Ovary (tissue), 9 donors: ENCODE results near the gene LYZL6. TPM values are rescaled to one million over a fixed set of nuclear protein-coding genes. Genes with fewer than 3 reads are reported as not detected.

Experiments
- DNase-seq, 5 donors: peaks; one replicate each; pipeline ENCODE4 v3.0.0-alpha.2; 2019 to 2020
- H3K27ac ChIP-seq, 2 donors: fragments of 200-600 bp; one replicate each; pipeline versions ENCODE4 v1.5.1 to v1.8.0; 2019 to 2022
- H3K27me3 ChIP-seq: fragments of 200-600 bp; one replicate; pipeline ENCODE4 v1.8.0; 2022
- H3K36me3 ChIP-seq: fragments of 200-600 bp; sonication (generic); one replicate; pipeline ENCODE4 v1.5.1; 2019
- H3K4me1 ChIP-seq: one replicate; pipeline ENCODE4 v1.8.1; 2013; ENCODE audit warnings: mild to moderate bottlenecking, moderate library complexity; ENCODE audit not compliant: insufficient read depth
- H3K4me3 ChIP-seq: fragments of 200-600 bp; sonication (generic); one replicate; pipeline ENCODE4 v1.5.1; 2017
- H3K9me3 ChIP-seq, 2 donors: fragments of 200-600 bp in 1 of 2; sonication (generic) in 1 of 2; one replicate each; pipeline versions ENCODE4 v1.5.1 to v1.8.1; 2013 to 2019; ENCODE audit warnings: mild to moderate bottlenecking in 1 of 2, moderate library complexity in 1 of 2
- EP300 ChIP-seq: sonication (generic); formaldehyde crosslinking; IDR thresholded peaks from one replicate; pipeline ENCODE4 v1.6.1; 2017; ENCODE audit warnings: antibody characterized with exemption
- POLR2A ChIP-seq: fragments of 450-650 bp; IDR thresholded peaks from one replicate; pipeline ENCODE4 v1.6.1; 2017; ENCODE audit warnings: antibody characterized with exemption, mild to moderate bottlenecking, moderate library complexity
- WGBS, 3 donors: extraction: QIAGEN DNeasy Blood & Tissue Kit in 1 of 3; methylation state at CpG; one replicate each; pipeline versions ENCODE4 v1.1.5 to v1.1.7; 2013 to 2017; 5-methylcytosine and 5-hydroxymethylcytosine counted together
- intact Hi-C, 4 donors: fragments of 100-400 bp; cut with DNase I; formaldehyde crosslinking; loops; one replicate each; pipeline versions ENCODE4 v1.11.0 to v1.15.1; 2022 to 2023
- polyA plus RNA-seq, 2 donors: library from polyadenylated mRNA; stranded (reverse); fragments of 200-250 nt in 1 of 2; fragments of 350-450 nt in 1 of 2; fragmentation: Illumina TruSeq in 1 of 2; extraction: RNeasy Lipid Tissue Mini Kit (QIAGEN cat#74804) in 1 of 2; gene quantifications; one replicate each; pipeline ENCODE4 v1.2.3, GENCODE V29; 2013 to 2014
- total RNA-seq, 7 donors: library from RNA; depleted of rRNA in 2 of 7; stranded (reverse); fragments of >200 nt in 2 of 7; fragmentation: NEBNext Ultra II Directional in 3 of 7; extraction: Animal tissue kit (Norgen Biotek cat#: 25700) in 3 of 7; gene quantifications; one replicate each; pipeline versions ENCODE4 v1.1.0 to v1.2.4, GENCODE V29; 2016 to 2023
- TF ChIP-seq, protein P1 (sequence below), 3 donors: fragments of 450-650 bp in 2 of 3; fragments of 200-600 bp in 1 of 3; IDR thresholded peaks; one replicate each; pipeline versions ENCODE4 v1.5.1 to v1.8.0; 2016 to 2022; ENCODE audit warnings: antibody characterized with exemption in 3 of 3, mild to moderate bottlenecking in 1 of 3
- donor health status: DM: no; HTN: no; CAD: no; lungs with moderate emphysema.
- donor health status: DM: no; HTN: no; CAD: no.
- donor health status: Bipolar disorder and iron deficiency.
- donor health status: DM: yes; HTN: yes; CAD: no.
- donor health status: DM: no; HTN: no; CAD: no.
- donor health status: DM: yes; HTN: yes; CAD: no.

The LYZL6 gene
- total and polyA plus RNA-seq, 9 donors = not detected

DNA sequence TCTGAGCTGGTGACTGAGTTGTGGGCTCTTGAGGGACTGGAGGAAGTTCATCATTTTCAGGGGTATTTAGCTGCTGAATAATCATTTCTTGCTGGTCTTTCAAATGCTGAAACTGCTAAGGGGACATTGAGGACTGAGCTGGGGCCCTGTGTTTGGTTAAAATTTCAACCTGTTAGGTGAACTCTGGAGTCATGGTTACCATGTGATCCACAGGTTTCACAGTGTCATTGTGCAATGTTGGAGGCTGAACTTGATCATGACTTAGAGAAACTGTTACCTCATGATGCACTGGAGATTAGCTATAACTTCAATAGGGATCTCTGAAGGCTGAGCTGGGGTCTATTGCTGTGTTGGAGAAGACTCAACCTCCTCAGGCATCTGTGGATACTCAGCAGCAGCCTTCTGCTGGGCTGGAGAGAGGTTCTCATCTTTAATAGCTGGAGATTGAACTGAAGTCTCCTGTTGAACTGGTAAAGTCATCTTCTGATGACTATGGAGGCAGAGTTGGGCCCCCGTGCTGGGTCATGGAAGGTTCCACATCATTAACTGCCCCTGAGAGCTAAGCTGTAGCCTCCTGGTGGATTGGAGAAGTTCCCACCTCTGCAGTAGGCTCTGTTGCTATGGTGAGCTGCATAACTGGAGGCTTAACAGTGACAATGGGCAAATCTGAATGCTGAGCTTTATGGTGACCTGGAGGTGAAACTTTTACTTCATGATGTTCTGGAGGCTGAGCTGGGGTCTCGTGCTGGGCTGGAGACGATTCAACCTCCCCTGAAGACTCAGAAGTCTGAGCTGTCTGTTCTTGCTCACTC is 28.2 kb downstream of the LYZL6 start:
- Histone ChIP-seq H3K36me3 (no peaks in the 10 kb centered on the region), H3K4me1 (no peaks in the 10 kb centered on the region), H3K27ac (no peak overlapping the region), H3K27me3 (no peaks in the 10 kb centered on the region), H3K4me3 (no peak overlapping the region), H3K9me3 (no peaks in the 10 kb centered on the region)
- no peak for DNase-seq
- TF ChIP-seq, protein P1, sequence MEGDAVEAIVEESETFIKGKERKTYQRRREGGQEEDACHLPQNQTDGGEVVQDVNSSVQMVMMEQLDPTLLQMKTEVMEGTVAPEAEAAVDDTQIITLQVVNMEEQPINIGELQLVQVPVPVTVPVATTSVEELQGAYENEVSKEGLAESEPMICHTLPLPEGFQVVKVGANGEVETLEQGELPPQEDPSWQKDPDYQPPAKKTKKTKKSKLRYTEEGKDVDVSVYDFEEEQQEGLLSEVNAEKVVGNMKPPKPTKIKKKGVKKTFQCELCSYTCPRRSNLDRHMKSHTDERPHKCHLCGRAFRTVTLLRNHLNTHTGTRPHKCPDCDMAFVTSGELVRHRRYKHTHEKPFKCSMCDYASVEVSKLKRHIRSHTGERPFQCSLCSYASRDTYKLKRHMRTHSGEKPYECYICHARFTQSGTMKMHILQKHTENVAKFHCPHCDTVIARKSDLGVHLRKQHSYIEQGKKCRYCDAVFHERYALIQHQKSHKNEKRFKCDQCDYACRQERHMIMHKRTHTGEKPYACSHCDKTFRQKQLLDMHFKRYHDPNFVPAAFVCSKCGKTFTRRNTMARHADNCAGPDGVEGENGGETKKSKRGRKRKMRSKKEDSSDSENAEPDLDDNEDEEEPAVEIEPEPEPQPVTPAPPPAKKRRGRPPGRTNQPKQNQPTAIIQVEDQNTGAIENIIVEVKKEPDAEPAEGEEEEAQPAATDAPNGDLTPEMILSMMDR (IDR thresholded peaks at IDR 0.05) = no peak
- TF ChIP-seq POLR2A (no peak), EP300 (no peak)
- intact Hi-C loops = no loop called here
- WGBS, 3 donors = 71 to 82% (median 78%) methylated on average over 3 of the region's 3 CpGs

DNA sequence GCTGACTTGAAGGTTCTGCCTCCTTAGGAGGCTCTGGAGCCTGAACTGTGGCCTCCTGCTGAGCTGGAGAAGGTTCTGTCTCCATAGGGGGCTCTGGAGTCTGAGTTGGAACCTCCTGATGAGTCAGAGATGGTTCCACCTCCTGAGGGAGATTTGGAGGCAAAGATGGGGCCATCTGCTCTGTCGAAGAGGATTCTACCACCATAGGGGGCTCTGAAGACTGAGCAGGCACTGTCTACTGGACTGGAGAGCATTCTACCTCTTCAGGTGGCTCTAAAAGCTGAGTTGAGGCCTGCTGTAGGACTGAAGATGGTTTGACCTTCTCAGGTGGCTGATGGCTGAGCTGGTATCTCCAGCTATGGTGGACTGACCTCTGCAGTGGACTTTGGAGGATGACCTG is 29.2 kb downstream of the LYZL6 start:
- intact Hi-C loops = no loop called here

GRCh38 chr17:35913609-35914008 is 29.9 kb downstream of the LYZL6 start:
- no peak overlapping the region for H3K4me3 ChIP-seq
- H3K9me3 ChIP-seq = no peaks in the 10 kb centered on the region
- H3K27ac ChIP-seq = no peak overlapping the region
- DNase-seq = no peak
- no peaks in the 10 kb centered on the region for H3K27me3 ChIP-seq
- no peaks in the 10 kb centered on the region for H3K36me3 ChIP-seq
- no peaks in the 10 kb centered on the region for H3K4me1 ChIP-seq
- 80 to 94% (median 85%) methylated on average over 4 of the region's 4 CpGs for WGBS, 3 donors
- intact Hi-C loops = no loop called here
- TF ChIP-seq POLR2A (no peak), EP300 (no peak)
- TF ChIP-seq, protein P1 (IDR thresholded peaks at IDR 0.05) = no peak

More for the DNA sequence above, 29.2 kb downstream of the LYZL6 start:
- no peak overlapping the region for H3K27ac ChIP-seq
- H3K36me3 ChIP-seq = no peaks in the 10 kb centered on the region
- H3K4me1 ChIP-seq = no peaks in the 10 kb centered on the region
- H3K4me3 ChIP-seq = no peak overlapping the region
- H3K27me3 ChIP-seq = no peaks in the 10 kb centered on the region
- WGBS, 3 donors = 80 to 98% (median 93%) methylated on average over 1 of the region's 1 CpG
- H3K9me3 ChIP-seq = no peaks in the 10 kb centered on the region
- TF ChIP-seq POLR2A (no peak), EP300 (no peak)
- TF ChIP-seq, protein P1 (IDR thresholded peaks at IDR 0.05) = no peak
- DNase-seq = no peak

- no peak for DNase-seq
- intact Hi-C loops = no loop called here
- Histone ChIP-seq H3K9me3 (no peaks in the 10 kb centered on the region), H3K36me3 (no peaks in the 10 kb centered on the region), H3K4me1 (no peaks in the 10 kb centered on the region), H3K27ac (no peak overlapping the region), H3K4me3 (no peak overlapping the region), H3K27me3 (no peaks in the 10 kb centered on the region)
- TF ChIP-seq, protein P1 (IDR thresholded peaks at IDR 0.05) = no peak
- WGBS, 3 donors = 70 to 82% (median 82%) methylated on average over 2 of the region's 2 CpGs
Observed at GRCh38 chr17:35912942-35913341, 30.6 kb downstream of the LYZL6 start.
